Hepatocyte (in vitro differentiated cells): ENCODE data around the gene YARS1. TPM values are rescaled to one million over a fixed set of nuclear protein-coding genes. Genes with fewer than 3 reads are reported as not detected.

Experiments used
- DNase-seq: peaks from one replicate; pipeline ENCODE4 v3.0.0-alpha.2; 2016; ENCODE audit warnings: low spot score
- H2AFZ ChIP-seq: fragments of 200-600 bp; sonication (generic); 2 replicates; pipeline ENCODE4 v1.6.0; 2016; ENCODE audit warnings: antibody characterized with exemption, mild to moderate bottlenecking
- H3K27ac ChIP-seq: fragments of 200-600 bp; sonication (generic); 2 replicates; pipeline ENCODE4 v1.5.1; 2016; ENCODE audit warnings: mild to moderate bottlenecking
- H3K27me3 ChIP-seq: fragments of 200-600 bp; sonication (generic); 2 replicates; pipeline ENCODE4 v1.6.1; 2016
- H3K36me3 ChIP-seq: fragments of 200-600 bp; sonication (generic); replicated peaks from 2 replicates; pipeline ENCODE4 v1.5.1; 2016; ENCODE audit warnings: low read depth; ENCODE audit not compliant: insufficient read depth
- H3K4me1 ChIP-seq: fragments of 200-600 bp; sonication (generic); 2 replicates; pipeline ENCODE4 v1.5.1; 2016; ENCODE audit warnings: mild to moderate bottlenecking, moderate library complexity; ENCODE audit not compliant: insufficient read depth
- H3K4me2 ChIP-seq: fragments of 200-600 bp; sonication (generic); 2 replicates; pipeline ENCODE4 v1.6.0; 2016
- H3K4me3 ChIP-seq: fragments of 200-600 bp; sonication (generic); 2 replicates; pipeline ENCODE4 v1.5.1; 2016; ENCODE audit warnings: mild to moderate bottlenecking
- H3K79me2 ChIP-seq: fragments of 200-600 bp; sonication (generic); 2 replicates; pipeline ENCODE4 v1.6.0; 2017; ENCODE audit warnings: mild to moderate bottlenecking
- H3K9me2 ChIP-seq: fragments of 200-600 bp; sonication (generic); replicated peaks from 2 replicates; pipeline ENCODE4 v1.6.0; 2017; ENCODE audit warnings: mild to moderate bottlenecking; ENCODE audit not compliant: insufficient read depth
- H3K9me3 ChIP-seq: fragments of 200-600 bp; sonication (generic); 2 replicates; pipeline ENCODE4 v1.5.1; 2016; ENCODE audit warnings: low read depth, mild to moderate bottlenecking
- H4K20me1 ChIP-seq: fragments of 200-600 bp; sonication (generic); 2 replicates; pipeline ENCODE4 v1.6.0; 2016; ENCODE audit warnings: mild to moderate bottlenecking; ENCODE audit not compliant: insufficient read depth, poor library complexity, severe bottlenecking
- EZH2 ChIP-seq: fragments of 200-600 bp; sonication (generic); IDR thresholded peaks from 2 replicates; pipeline ENCODE4 v1.6.1; 2016; ENCODE audit warnings: antibody characterized with exemption, mild to moderate bottlenecking, borderline replicate concordance
- EZH2phosphoT487 ChIP-seq: fragments of 200-600 bp; sonication (generic); IDR thresholded peaks from one replicate; pipeline ENCODE4 v1.6.1; 2018; ENCODE audit warnings: antibody characterized with exemption, mild to moderate bottlenecking, low read depth, moderate library complexity; ENCODE audit not compliant: unreplicated experiment, severe bottlenecking
- WGBS: methylation state at CpG from one replicate; pipeline ENCODE4 v1.1.6; 2016; ENCODE audit warnings: low lambda C conversion rate; ENCODE audit errors: missing lambda C conversion rate; 5-methylcytosine and 5-hydroxymethylcytosine counted together
- polyA plus RNA-seq: library from polyadenylated mRNA; unstranded; fragments of >200 nt; fragmentation: Nextera tagmentation; extraction: Ambion mirVana; gene quantifications from 2 replicates; pipeline ENCODE4 v1.2.1, GENCODE V29; 2016
- total RNA-seq: library from RNA; depleted of rRNA; stranded (reverse); fragments of >200 nt; gene quantifications from 2 replicates; pipeline ENCODE4 v1.2.3, GENCODE V29; 2014
- TF ChIP-seq, protein P1 (sequence below): fragments of 200-600 bp; sonication (generic); IDR thresholded peaks from 2 replicates; pipeline ENCODE4 v1.5.1; 2016; ENCODE audit warnings: antibody characterized with exemption, mild to moderate bottlenecking; ENCODE audit not compliant: poor library complexity

The YARS1 gene
- total and polyA plus RNA-seq, 2 experiments from 2014 or later, result 104 to 140 TPM

DNA sequence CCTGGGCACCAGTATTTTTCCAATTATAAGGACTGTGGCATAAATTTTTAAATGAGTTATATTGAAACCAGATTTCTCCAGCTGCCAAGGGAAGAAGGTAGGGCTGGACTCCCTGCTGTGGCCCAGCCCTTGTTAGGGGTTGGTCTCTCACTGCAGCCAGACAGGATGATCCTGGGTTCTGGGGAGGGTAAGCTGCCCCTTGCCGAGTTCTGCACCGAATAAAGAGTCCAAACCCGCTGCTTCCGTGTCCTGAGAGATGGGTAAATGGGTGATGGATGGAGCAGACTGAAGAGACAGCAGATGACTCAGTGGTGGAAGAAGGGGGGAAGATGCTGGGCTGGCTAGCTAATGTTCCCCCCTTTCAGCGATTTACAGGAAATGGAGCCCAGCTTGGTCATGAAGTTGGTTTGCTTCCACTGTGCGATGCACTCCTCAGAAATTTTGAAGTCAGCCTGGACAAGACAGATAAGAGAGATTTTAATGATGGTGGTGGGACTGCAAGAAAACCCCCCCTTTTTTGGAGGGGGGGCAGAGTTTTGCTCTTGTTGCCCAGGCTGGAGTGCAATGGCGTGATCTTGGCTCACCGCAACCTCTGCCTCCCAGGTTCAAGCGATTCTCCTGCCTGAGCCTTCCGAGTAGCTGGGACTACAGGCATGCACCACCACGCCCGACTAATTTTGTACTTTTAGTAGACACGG lies 41.4 kb downstream of the YARS1 start:
- H4K20me1 ChIP-seq, result no peaks in the 10 kb centered on the region
- TF ChIP-seq EZH2 (no peak), EZH2phosphoT487 (no peak)
- TF ChIP-seq, protein P1, sequence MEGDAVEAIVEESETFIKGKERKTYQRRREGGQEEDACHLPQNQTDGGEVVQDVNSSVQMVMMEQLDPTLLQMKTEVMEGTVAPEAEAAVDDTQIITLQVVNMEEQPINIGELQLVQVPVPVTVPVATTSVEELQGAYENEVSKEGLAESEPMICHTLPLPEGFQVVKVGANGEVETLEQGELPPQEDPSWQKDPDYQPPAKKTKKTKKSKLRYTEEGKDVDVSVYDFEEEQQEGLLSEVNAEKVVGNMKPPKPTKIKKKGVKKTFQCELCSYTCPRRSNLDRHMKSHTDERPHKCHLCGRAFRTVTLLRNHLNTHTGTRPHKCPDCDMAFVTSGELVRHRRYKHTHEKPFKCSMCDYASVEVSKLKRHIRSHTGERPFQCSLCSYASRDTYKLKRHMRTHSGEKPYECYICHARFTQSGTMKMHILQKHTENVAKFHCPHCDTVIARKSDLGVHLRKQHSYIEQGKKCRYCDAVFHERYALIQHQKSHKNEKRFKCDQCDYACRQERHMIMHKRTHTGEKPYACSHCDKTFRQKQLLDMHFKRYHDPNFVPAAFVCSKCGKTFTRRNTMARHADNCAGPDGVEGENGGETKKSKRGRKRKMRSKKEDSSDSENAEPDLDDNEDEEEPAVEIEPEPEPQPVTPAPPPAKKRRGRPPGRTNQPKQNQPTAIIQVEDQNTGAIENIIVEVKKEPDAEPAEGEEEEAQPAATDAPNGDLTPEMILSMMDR, result no peak
- no peaks in the 10 kb centered on the region for H3K79me2 ChIP-seq
- no peak for DNase-seq
- peaks cover 4% of the 10 kb centered on the region for H3K4me1 ChIP-seq
- no peak overlapping the region for H3K4me3 ChIP-seq
- 84% methylated on average over 13 of the region's 13 CpGs for WGBS
- peak overlapping the region; percentile 56 for H3K27ac ChIP-seq
- H3K9me3 ChIP-seq, result no peaks in the 10 kb centered on the region
- H3K27me3 ChIP-seq, result no peaks in the 10 kb centered on the region
- no peak overlapping the region for H2AFZ ChIP-seq
- H3K9me2 ChIP-seq, result no peaks in the 10 kb centered on the region
- no peak overlapping the region for H3K4me2 ChIP-seq
- H3K36me3 ChIP-seq, result peaks cover 4% of the 10 kb centered on the region

DNA sequence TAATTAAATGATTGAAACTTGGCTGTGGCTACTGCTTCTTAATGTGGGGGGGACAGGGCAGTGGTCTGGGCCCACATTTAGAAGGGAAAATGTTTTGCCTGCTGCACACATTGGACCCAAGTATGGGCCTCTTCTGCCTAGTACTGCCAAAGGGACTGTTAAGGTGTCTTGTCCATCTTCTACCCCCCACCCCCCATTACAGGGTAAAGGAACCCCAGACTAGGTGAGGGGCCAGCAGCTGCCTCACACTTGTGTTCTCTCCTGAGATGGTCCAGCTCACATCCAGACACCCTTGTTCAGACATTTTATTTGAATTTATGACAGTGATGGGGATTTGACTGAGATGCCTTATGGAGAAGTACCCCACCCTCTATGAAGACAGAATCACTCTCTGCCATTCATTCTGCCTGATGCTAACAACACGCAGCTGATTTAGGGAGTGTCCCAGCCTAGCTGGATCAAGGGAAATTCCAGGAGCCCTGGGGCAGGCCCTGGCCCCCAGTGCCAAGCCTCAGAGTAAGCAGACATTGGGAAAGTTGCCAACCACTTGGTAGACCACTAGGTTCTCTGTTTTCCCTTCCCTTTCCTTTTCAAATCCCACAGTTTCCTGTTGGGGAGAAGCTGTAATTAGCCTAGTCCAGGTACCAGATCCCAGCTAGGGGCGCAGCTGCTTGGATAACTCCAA lies 42.1 kb downstream of the YARS1 start:
- no peaks in the 10 kb centered on the region for H3K27me3 ChIP-seq
- no peaks in the 10 kb centered on the region for H3K9me2 ChIP-seq
- H3K4me2 ChIP-seq, result no peak overlapping the region
- H2AFZ ChIP-seq, result no peak overlapping the region
- H3K79me2 ChIP-seq, result no peaks in the 10 kb centered on the region
- peaks cover 4% of the 10 kb centered on the region for H3K4me1 ChIP-seq
- H3K27ac ChIP-seq, result peak overlapping the region; percentile 56
- H3K36me3 ChIP-seq, result peaks cover 4% of the 10 kb centered on the region
- H3K9me3 ChIP-seq, result no peaks in the 10 kb centered on the region
- TF ChIP-seq, protein P1, result no peak
- no peak for TF ChIP-seq EZH2
- no peak for TF ChIP-seq EZH2phosphoT487
- peak; percentile 71 for DNase-seq
- 63% methylated on average over 2 of the region's 2 CpGs for WGBS
- H4K20me1 ChIP-seq, result no peaks in the 10 kb centered on the region
- H3K4me3 ChIP-seq, result no peak overlapping the region

DNA sequence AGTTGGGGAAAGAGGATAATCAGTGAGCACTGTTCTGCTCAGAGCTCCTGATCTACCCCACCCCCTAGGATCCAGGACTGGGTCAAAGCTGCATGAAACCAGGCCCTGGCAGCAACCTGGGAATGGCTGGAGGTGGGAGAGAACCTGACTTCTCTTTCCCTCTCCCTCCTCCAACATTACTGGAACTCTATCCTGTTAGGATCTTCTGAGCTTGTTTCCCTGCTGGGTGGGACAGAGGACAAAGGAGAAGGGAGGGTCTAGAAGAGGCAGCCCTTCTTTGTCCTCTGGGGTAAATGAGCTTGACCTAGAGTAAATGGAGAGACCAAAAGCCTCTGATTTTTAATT lies 42.7 kb downstream of the YARS1 start:
- Histone ChIP-seq H3K4me3 (no peak overlapping the region), H2AFZ (no peak overlapping the region), H3K9me3 (no peaks in the 10 kb centered on the region), H3K79me2 (no peaks in the 10 kb centered on the region), H3K4me2 (no peak overlapping the region), H3K36me3 (peaks cover 4% of the 10 kb centered on the region), H3K4me1 (peaks cover 4% of the 10 kb centered on the region), H3K9me2 (no peaks in the 10 kb centered on the region), H3K27me3 (no peaks in the 10 kb centered on the region), H3K27ac (no peak overlapping the region), H4K20me1 (no peaks in the 10 kb centered on the region)
- no peak for DNase-seq
- no peak for TF ChIP-seq EZH2phosphoT487
- no peak for TF ChIP-seq EZH2
- TF ChIP-seq, protein P1, result no peak
